Fibroblast of skin of abdomen (primary cell): ENCODE results near the gene RANBP17.
"Not testable (repeated sequence)": the region's sequence is repeated elsewhere in the genome, so short reads cannot be mapped to it uniquely, and the experiment has no call there.

ENCODE experiments used
- DNase-seq: peaks from one replicate; pipeline ENCODE4 v3.0.0-alpha.2; 2013

The RANBP17 gene

GRCh38 chr5:171258737-171259415 lies 397.1 kb downstream of the RANBP17 start:
- DNase-seq = peak; percentile 36

- DNase-seq = no peak
These were observed 399.5 kb downstream of the RANBP17 start for GRCh38 chr5:171261361-171261760.

DNA sequence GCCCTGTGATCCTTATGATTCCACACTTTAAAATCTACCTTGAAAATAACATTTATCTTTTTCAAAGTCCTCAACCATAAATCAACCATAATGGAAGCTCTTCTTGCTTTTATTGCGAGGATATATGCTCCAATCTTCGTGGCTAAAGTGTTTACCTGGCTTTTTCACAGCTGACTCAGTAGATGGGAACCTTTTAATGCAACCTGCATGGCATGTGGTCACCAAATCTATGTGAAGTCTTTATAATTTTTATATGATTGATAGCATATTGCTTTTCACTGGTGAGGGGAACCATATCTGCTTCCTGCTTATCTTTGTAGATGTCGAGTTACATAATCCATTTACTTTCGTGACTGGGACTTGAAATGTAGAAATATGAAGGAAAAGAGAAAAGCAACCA lies 400.1 kb downstream of the RANBP17 start:
- no peak for DNase-seq

DNA sequence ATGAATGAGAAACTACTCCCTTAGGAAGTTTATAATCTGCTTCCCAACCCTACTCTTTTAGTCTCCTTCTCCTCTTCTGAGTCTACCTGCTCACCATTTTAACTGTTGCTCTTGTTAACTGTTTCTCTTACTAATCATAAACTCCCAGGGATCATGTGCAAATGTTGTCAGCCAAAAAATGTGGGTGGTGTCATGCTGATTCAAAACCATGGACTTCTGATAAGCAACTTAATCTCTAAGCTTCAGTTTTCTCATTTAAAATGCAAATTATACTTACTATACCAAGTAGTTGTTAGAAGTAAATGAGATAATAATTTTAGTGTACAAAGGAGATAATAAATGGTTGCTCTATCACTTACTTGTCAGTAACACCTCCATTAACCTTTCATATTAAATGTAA lies 401.4 kb downstream of the RANBP17 start:
- no peak for DNase-seq

GRCh38 chr5:171264843-171265242 lies 403.0 kb downstream of the RANBP17 start:
- no peak for DNase-seq

DNA sequence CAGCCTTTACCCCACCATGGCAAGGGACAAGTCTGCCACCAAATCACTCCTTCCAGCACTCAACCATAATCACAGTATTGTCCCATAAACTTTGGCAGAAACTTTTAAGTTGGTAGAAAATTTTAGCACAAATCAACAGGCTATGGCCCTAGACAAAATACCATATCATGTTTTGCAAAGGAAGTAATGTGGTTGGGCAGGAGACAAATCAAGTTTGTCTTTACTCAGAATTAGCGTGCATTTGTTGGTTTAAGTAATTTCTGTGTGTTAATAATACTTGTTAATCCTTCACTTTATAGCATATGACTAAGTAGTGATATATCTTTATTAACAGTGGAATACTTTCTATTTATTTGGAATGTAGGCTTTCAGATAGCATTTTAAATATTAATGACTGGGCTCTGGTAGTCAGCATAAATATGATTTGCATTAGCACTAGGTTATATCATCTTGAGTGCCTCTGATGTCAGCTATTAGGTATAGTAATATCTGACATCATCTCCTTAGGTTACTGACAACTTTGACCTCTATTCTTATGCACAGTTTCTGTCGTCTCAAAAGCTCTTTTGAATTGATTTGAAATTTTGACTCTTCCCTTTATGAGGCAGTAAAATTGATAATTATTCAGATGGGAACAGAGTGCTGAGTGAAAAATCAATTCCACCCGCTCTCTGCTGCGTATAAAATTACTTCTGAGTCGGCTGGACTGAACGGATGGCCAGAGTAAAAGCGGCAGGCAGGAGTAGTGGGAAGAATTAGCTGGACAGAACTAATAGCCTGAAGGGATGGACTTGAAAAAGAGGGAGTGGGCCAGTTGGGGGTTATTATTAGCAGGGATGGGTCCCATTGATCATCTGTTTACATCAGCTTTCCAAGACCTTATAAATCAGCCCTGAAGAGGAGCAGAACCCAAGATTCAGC lies 407.1 kb downstream of the RANBP17 start:
- DNase-seq = peak; percentile 4

DNA sequence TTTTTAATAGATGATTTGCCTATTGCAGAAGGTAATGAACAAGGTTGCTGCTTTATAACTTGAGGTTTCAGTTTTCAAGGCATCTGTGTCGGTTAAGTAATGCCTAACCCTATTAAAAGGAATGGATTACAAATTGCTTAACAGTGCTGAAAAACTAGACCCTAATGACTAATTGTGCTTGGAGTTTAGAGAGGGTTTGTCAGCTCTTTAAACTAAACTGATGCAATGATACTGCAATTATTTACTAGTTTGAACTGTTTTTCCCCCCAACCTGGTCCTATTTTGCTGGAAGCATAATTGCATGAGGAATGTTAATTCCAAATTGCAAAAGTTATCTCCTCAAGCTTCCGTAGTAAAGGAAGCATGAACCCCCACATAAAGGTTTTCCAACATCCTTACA lies 407.9 kb downstream of the RANBP17 start:
- DNase-seq = peak; percentile 92

GRCh38 chr5:171270136-171270535 lies 408.3 kb downstream of the RANBP17 start:
- no peak for DNase-seq

DNA sequence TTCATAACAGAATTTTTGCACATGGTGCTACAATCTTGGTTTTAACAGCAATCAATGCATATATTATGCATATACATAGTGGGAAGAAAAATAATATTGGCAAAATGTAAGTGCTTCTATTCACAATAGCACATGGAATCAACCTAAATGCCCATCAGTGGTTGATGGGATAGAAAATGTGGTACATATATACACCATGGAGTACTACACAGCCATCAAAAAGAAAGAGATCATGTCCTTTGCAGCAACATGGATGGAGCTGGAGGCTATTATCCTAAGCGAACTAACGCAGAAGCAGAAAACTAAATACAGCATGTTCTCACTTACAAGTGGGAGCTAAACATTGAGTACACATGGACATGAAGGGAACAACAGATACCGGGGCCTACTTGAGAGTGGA lies 410.0 kb downstream of the RANBP17 start:
- no peak for DNase-seq

DNA sequence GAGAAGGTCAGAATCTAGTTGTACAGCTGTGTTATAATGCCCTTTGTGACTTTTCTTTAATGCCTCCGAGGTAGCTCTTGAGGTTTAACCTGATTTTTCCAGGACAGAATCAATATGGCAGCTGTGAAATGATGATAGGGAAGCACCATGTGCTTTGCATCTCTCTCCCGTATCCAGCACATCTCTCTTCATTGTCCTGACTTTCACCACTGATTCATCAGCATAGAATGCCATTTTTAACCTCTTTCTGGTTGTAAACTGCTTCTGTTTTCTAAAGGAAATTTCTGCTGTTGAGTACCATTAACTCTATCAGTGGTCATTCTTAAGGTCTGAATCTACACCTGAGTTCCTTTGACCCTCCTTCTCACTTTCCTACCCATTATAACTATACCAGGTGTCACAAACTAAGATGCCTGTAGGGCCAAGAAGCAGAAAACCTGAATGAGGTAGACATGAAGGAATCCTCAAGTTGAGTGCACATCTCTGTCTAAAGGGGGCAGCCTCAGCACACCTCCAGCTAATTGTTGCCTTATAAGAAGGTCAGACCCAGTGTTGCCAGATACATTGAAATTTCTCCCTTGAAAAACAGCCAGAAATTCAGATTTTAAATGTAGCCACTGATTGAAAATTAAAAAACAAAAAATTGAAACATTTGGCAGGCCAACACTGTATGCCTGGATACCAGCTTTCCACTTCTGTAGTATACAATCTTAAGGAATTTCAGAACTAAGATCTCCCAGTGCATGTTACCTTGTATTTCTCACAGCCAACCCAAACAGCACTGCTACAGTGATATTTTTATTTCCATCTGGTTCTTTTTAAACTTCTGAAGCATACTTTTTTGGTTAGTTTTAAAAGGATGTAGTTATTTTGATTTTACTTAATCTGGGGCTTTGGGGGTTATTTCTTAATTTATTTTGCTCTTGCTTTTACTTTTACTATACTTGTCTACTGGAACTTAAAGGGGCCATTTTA lies 411.5 kb downstream of the RANBP17 start:
- peak; percentile 48 for DNase-seq

DNA sequence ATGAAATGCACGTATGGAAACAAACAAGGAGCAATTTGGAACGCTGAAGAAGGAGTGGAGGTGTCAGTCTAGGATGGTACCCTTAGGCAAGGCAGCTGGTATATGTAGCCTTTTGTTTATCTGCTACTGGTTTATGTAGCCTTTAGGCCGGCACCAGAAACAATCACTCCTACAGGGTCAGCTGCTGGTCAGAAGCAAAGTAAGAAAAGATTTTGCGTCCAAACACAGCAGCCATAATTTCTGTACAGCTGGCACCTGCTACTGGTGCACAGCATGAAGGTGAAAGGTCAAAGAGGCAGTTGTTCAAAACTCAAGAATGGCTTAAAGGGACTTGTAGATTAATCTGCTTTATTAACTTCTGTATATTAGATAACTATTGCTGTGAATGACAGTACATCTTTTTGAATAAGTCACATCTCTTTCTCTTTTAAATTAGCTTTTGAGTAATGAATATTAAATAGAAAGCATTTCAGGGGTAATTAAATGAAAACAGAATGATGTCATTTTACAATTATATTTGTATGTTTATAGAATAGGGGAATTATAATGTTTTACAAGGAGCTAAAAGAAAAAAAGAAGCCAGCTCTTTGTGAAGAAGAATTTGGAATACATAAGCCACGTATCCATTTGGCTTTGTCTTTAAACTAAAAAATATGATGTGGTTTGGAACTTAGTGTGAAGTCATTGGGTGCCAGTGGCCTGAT lies 414.2 kb downstream of the RANBP17 start:
- no peak for DNase-seq

DNA sequence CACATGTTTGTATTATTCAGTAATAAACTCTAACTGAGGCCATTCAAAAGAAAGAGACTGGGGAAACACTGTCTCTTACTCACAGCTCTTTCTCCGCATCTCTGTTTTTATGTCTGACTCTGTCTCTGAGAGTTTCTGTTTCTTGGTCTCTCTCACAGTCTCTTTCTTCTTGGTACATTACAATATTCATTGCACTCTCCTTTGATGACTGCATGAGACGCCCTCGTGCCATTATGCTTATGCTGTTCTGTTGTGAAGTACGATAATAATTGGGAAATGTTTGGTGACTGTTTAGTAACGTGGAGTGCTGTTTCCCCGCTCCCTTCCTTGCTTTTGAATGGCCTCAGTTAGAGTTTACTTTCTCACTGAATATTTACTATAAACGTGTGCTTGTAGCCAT lies 421.9 kb downstream of the RANBP17 start:
- DNase-seq = no peak

DNA sequence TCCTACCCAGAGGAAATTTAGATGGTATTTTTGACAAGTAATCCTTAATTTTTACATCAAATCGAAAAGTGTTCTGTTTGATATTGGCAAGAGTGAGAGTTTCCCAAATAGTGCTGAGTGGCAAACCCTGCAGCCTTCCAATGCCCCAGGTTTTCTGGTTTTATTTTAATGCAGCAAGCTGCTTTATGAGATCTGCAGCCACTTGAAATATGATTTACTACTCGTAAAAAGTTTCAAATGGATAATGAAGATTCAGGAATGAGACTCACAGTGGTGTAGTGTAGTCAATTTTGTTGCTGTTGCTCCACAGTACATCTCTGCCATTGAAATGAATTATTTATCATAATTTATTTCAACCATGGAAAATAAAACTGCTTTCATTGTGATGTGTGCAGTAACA lies 423.6 kb downstream of the RANBP17 start:
- no peak for DNase-seq

DNA sequence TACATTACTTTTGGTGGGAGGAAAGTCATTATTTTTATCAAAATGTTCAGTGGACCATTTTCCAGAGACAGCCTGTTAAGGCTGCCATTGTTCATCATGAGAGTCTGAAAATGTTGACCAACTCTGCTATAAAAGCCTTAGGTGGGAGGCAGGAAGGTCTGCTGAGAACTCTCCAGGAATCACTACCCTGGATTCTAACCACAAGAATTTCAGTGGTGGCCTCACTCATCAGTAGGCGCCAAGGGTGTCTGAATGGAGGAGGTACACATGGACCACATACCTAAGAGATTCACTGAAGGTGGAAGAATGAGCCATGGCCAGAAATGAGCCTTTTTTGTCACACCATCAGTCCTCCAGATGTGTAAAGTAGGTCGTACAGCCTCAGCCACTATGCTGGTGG lies 426.2 kb downstream of the RANBP17 start:
- peak; percentile 51 for DNase-seq

GRCh38 chr5:171291371-171291770 lies 429.6 kb downstream of the RANBP17 start:
- DNase-seq = no peak

GRCh38 chr5:171295299-171295698 lies 433.5 kb downstream of the RANBP17 start:
- DNase-seq = no peak

GRCh38 chr5:171295801-171296200 lies 434.0 kb downstream of the RANBP17 start:
- no peak for DNase-seq

DNA sequence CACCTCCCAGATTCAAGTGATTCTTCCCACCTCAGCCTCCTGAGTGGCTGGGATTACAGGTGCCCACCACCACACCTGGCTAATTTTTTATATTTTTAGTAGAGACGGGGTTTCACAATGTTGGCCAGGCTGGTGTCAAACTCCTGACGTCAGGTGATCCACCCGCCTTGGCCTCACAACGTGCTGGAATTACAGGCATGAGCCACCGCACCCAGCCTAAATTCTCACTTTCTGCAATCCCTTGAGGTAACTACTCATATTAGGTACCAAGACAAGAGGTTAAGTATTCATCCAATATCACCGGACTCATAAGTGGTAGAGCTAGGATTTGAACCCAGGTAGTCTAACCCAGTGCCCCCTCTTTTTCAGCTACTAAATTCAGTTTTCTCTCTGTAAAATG lies 436.1 kb downstream of the RANBP17 start:
- DNase-seq = not testable (repeated sequence)

DNA sequence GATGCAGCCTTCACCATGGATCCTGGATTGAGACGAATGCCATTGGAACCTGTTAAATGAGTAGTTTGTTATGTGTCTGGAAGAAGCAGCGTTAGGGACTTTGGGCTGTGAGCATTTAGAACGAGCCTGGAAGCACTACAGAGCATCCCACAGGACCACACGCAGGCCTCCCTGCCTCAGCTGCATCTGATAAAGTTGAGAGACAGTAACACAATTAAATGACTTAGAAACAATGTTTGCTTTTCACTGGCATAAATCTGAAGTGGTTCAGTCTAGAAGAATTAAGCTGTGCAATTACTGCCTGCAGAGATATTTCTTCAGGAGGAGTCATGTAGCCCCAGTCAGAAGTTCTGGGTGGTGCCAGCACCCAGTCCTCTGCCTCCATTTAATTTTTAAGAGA lies 437.4 kb downstream of the RANBP17 start:
- DNase-seq = no peak

- DNase-seq = no peak
These were observed 438.0 kb downstream of the RANBP17 start for GRCh38 chr5:171299851-171300250.

- no peak for DNase-seq
These were observed 438.5 kb downstream of the RANBP17 start for GRCh38 chr5:171300358-171300757.

GRCh38 chr5:171306166-171306565 lies 444.3 kb downstream of the RANBP17 start:
- no peak for DNase-seq
